H1 (cell line): ENCODE measurements around the gene TEX54. TPM values are rescaled to one million over a fixed set of nuclear protein-coding genes. Genes with fewer than 3 reads are reported as not detected.

Experiments
- CTCF ChIA-PET: fragments of 300-600 bp; sonication (Branson Sonifier 250); formaldehyde crosslinking; loops from one replicate; lab custom pipeline; 2021; ENCODE audit not compliant: partially characterized antibody; lab: Charles Lee
- POLR2A ChIA-PET: fragments of 300-600 bp; sonication (Branson Sonifier 250); formaldehyde crosslinking; loops from one replicate; lab custom pipeline; 2021; ENCODE audit warnings: inconsistent platforms; ENCODE audit not compliant: partially characterized antibody; lab: Charles Lee
- DNase-seq, 2 experiments: peaks; one replicate each; pipeline versions ENCODE4 v3.0.0 to v3.0.0-alpha.2; 2010 to 2022; ENCODE audit warnings: low spot score in 2 of 2, low read depth in 1 of 2, mixed read lengths in 1 of 2
- FAIRE-seq: peaks from 2 replicates; lab custom pipeline; 2011; peaks lifted over from hg19 to GRCh38; lab: Jason Lieb, UNC
- H2AFZ ChIP-seq: 2 replicates; pipeline ENCODE4 v1.8.1; 2012; ENCODE audit warnings: low read length, inconsistent platforms
- H2AK5ac ChIP-seq: 2 replicates; pipeline ENCODE4 v1.6.1; 2013; ENCODE audit warnings: low read depth, low read length
- H2BK120ac ChIP-seq: replicated peaks from 2 replicates; pipeline ENCODE3; 2013; ENCODE audit warnings: low read depth, low read length, inconsistent platforms
- H2BK12ac ChIP-seq: 2 replicates; pipeline ENCODE4 v1.6.1; 2013; ENCODE audit warnings: low read depth, low read length
- H2BK15ac ChIP-seq: 2 replicates; pipeline ENCODE4 v1.6.1; 2013; ENCODE audit warnings: low read length
- H2BK20ac ChIP-seq: 2 replicates; pipeline ENCODE4 v1.6.1; 2013; ENCODE audit warnings: low read length
- H2BK5ac ChIP-seq: 2 replicates; pipeline ENCODE4 v1.6.1; 2013; ENCODE audit warnings: low read depth, low read length
- H3K14ac ChIP-seq: 2 replicates; pipeline ENCODE4 v1.6.1; 2013; ENCODE audit warnings: inconsistent platforms; ENCODE audit not compliant: insufficient read length
- H3K18ac ChIP-seq: 2 replicates; pipeline ENCODE4 v1.6.1; 2013; ENCODE audit warnings: low read length; ENCODE audit errors: extremely low read depth
- H3K23ac ChIP-seq: 2 replicates; pipeline ENCODE4 v1.6.1; 2013; ENCODE audit warnings: inconsistent platforms; ENCODE audit not compliant: insufficient read length
- H3K23me2 ChIP-seq: 2 replicates; pipeline ENCODE4 v1.6.1; 2013; ENCODE audit warnings: low read depth, low read length
- H3K27ac ChIP-seq: 2 replicates; pipeline ENCODE4 v1.6.1; 2011; ENCODE audit warnings: low read depth, low read length, inconsistent platforms
- H3K27me3 ChIP-seq, 4 experiments: replicated peaks in 1 of 4; 1 replicate in 1 of 4; 2 replicates in 3 of 4; pipeline versions ENCODE4 v1.6.1 to v1.8.1; 2011 to 2013; ENCODE audit warnings: low read length in 3 of 4, mild to moderate bottlenecking in 3 of 4, inconsistent platforms in 2 of 4, mixed read lengths in 2 of 4, moderate library complexity in 1 of 4; ENCODE audit not compliant: control insufficient read depth in 3 of 4, insufficient read depth in 3 of 4; ENCODE audit errors: extremely low read depth in 1 of 4
- H3K36me3 ChIP-seq, 4 experiments: 2 replicates each; pipeline versions ENCODE4 v1.6.1 to v1.8.1; 2011 to 2013; ENCODE audit warnings: mild to moderate bottlenecking in 4 of 4, low read length in 3 of 4, moderate library complexity in 2 of 4, control low read depth in 1 of 4, inconsistent platforms in 1 of 4; ENCODE audit not compliant: insufficient read depth in 4 of 4, control insufficient read depth in 2 of 4
- H3K4ac ChIP-seq: replicated peaks from 2 replicates; pipeline ENCODE3; 2013; ENCODE audit warnings: low read length, low read depth, mixed read lengths, inconsistent platforms; ENCODE audit not compliant: insufficient read length
- H3K4me1 ChIP-seq, 4 experiments: replicated peaks in 1 of 4; 1 replicate in 1 of 4; 2 replicates in 3 of 4; pipeline versions ENCODE4 v1.6.1 to v1.8.1; 2011 to 2013; ENCODE audit warnings: low read length in 3 of 4, inconsistent platforms in 2 of 4, mixed read lengths in 1 of 4; ENCODE audit not compliant: insufficient read depth in 4 of 4, control insufficient read depth in 3 of 4
- H3K4me2 ChIP-seq, 2 experiments: 2 replicates each; pipeline versions ENCODE4 v1.6.1 to v1.8.1; 2011 to 2013; ENCODE audit warnings: low read depth in 2 of 2, low read length in 2 of 2, control low read depth in 1 of 2, inconsistent platforms in 1 of 2, mild to moderate bottlenecking in 1 of 2; ENCODE audit not compliant: insufficient read depth in 1 of 2
- H3K4me3 ChIP-seq, 4 experiments: fragments of 200-600, 300-600 bp in 1 of 4; sonication (generic), shearing (Covaris generic), sonication (Bioruptor Twin) in 1 of 4; 2 replicates each; pipeline versions ENCODE4 v1.5.1 to v1.8.1; 2011 to 2016; ENCODE audit warnings: low read length in 4 of 4, low read depth in 3 of 4, control low read depth in 2 of 4, inconsistent platforms in 2 of 4, mild to moderate bottlenecking in 2 of 4, mixed read lengths in 1 of 4, moderate library complexity in 1 of 4; ENCODE audit not compliant: insufficient read depth in 2 of 4; ENCODE audit errors: extremely low read depth in 1 of 4
- H3K56ac ChIP-seq: replicated peaks from 2 replicates; pipeline ENCODE3; 2013; ENCODE audit warnings: low read depth, mild to moderate bottlenecking, mixed read lengths, low read length, inconsistent platforms; ENCODE audit not compliant: insufficient read length
- H3K79me1 ChIP-seq: 2 replicates; pipeline ENCODE4 v1.6.1; 2013; ENCODE audit warnings: low read depth, low read length, control low read depth
- H3K79me2 ChIP-seq, 2 experiments: 2 replicates each; pipeline versions ENCODE4 v1.6.1 to v1.8.1; 2012 to 2013; ENCODE audit warnings: low read length in 2 of 2, mild to moderate bottlenecking in 2 of 2, inconsistent platforms in 1 of 2; ENCODE audit not compliant: insufficient read depth in 2 of 2, control insufficient read depth in 1 of 2
- H3K9ac ChIP-seq, 4 experiments: replicated peaks in 1 of 4; 1 replicate in 1 of 4; 2 replicates in 3 of 4; pipeline versions ENCODE4 v1.6.1 to v1.8.1; 2011 to 2013; ENCODE audit warnings: low read depth in 3 of 4, low read length in 3 of 4, control low read depth in 2 of 4, mild to moderate bottlenecking in 2 of 4, moderate library complexity in 2 of 4, inconsistent platforms in 1 of 4; ENCODE audit errors: extremely low read depth in 1 of 4
- H3K9me3 ChIP-seq, 2 experiments: 2 replicates each; pipeline versions ENCODE4 v1.6.1 to v1.8.1; 2012 to 2013; ENCODE audit warnings: mild to moderate bottlenecking in 2 of 2, moderate library complexity in 2 of 2, control low read depth in 1 of 2, inconsistent platforms in 1 of 2, low read depth in 1 of 2, low read length in 1 of 2, mixed read lengths in 1 of 2; ENCODE audit not compliant: insufficient read depth in 2 of 2
- H4K20me1 ChIP-seq, 2 experiments: replicated peaks in 1 of 2; 2 replicates each; pipeline versions ENCODE3 to v1.8.1; 2011 to 2013; ENCODE audit warnings: inconsistent platforms in 2 of 2, low read length in 2 of 2, mild to moderate bottlenecking in 1 of 2; ENCODE audit not compliant: insufficient read depth in 2 of 2, control insufficient read depth in 1 of 2
- H4K5ac ChIP-seq: 2 replicates; pipeline ENCODE4 v1.6.1; 2013; ENCODE audit warnings: low read length, low read depth, mixed read lengths, inconsistent platforms; ENCODE audit not compliant: insufficient read length
- H4K8ac ChIP-seq: 2 replicates; pipeline ENCODE4 v1.8.0; 2013; ENCODE audit warnings: mild to moderate bottlenecking, moderate library complexity, low read length, inconsistent platforms; ENCODE audit not compliant: insufficient read depth; ENCODE audit errors: extremely low read depth
- H4K91ac ChIP-seq: replicated peaks from 2 replicates; pipeline ENCODE3; 2013; ENCODE audit warnings: low read length, mixed read lengths, inconsistent platforms; ENCODE audit not compliant: insufficient read length
- BRCA1 ChIP-seq: IDR thresholded peaks from 2 replicates; pipeline ENCODE4 v1.6.1; 2012; ENCODE audit warnings: low read depth, low read length, improper control_type of control experiment
- WGBS, 2 experiments: shearing (Covaris generic) in 1 of 2; methylation state at CpG; one replicate each; pipeline versions ENCODE4 v1.1.6 to v1.1.7; 2013 to 2015; ENCODE audit warnings: low lambda C conversion rate in 2 of 2, mixed read lengths in 2 of 2, inconsistent platforms in 1 of 2, low coverage in 1 of 2, missing lambda C conversion rate in 1 of 2; ENCODE audit not compliant: insufficient replicate concordance in 2 of 2, insufficient coverage in 1 of 2, insufficient read length in 1 of 2; ENCODE audit errors: extremely low coverage in 1 of 2, missing lambda C conversion rate in 1 of 2; 5-methylcytosine and 5-hydroxymethylcytosine counted together
- polyA plus RNA-seq, 7 experiments: library from polyadenylated mRNA; depleted of rRNA in 3 of 7; stranded (reverse) in 5 of 7; unstranded in 2 of 7; fragments of >200 nt in 5 of 7; fragments of 200-250 nt in 2 of 7; gene quantifications; 1 replicate in 5 of 7; 2 replicates in 1 of 7; 4 replicates in 1 of 7; pipeline versions ENCODE4 v1.2.1 to v1.2.3, GENCODE V29; 2011 to 2013; ENCODE audit warnings: missing spikeins in 2 of 7, mixed read lengths in 2 of 7
- total RNA-seq: library from RNA; stranded (reverse); fragmentation: NEBNext Ultra II Directional; extraction: Animal tissue kit (Norgen Biotek cat#: 25700); gene quantifications from 2 replicates; pipeline ENCODE4 v1.2.1, GENCODE V29; 2021

TEX54 gene
- total and polyA plus RNA-seq, 2 of the 8 experiments (the other 6 are each of a cell fraction or from before 2014, with no cell fraction given) = 1.2 TPM; not detected in 1

GRCh38 chr11:62789576-62789975, 43.1 kb downstream of the TEX54 start:
- no peak overlapping the region for H2BK12ac ChIP-seq
- H3K4me2 ChIP-seq = no peak overlapping the region; a peak in 1 of 4 replicates
- H4K8ac ChIP-seq = no peak overlapping the region
- H3K27ac ChIP-seq = no peak overlapping the region
- no peak overlapping the region for H2AK5ac ChIP-seq
- H3K56ac ChIP-seq = no peak overlapping the region
- H3K4me1 ChIP-seq = peaks cover 0 to 7% (median 4%) of the 10 kb centered on the region in 4 experiments; a peak in 5 of 7 replicates
- H3K14ac ChIP-seq = no peak overlapping the region
- FAIRE-seq (no peak), DNase-seq (no peak)
- H2BK15ac ChIP-seq = no peak overlapping the region
- ChIA-PET POLR2A (interaction anchor here (0.6 to 15.9 kb wide), 23 partner anchors 14 to 198 kb away, joined by 3 to 251 read pairs (median 6); partner anchors contain the start of genes HNRNPUL2, LBHD1, NXF1 and SLC3A2), CTCF (interaction anchor here (0.8 to 6.4 kb wide), 9 partner anchors 11 to 134 kb away, joined by 3 to 94 read pairs (median 6); partner anchors contain the start of genes HNRNPUL2, TAF6L and TTC9C)
- WGBS, 2 experiments = 89% methylated on average over 3 of the region's 3 CpGs; no CpG with 5 or more reads in 1 of the 2 experiments
- no peaks in the 10 kb centered on the region for H3K27me3 ChIP-seq
- H2BK5ac ChIP-seq = no peak overlapping the region
- H3K36me3 ChIP-seq = peaks cover 2 to 24% (median 11%) of the 10 kb centered on the region in 4 experiments; a peak in 7 of 8 replicates
- H4K20me1 ChIP-seq = peaks cover 0 to 3% of the 10 kb centered on the region in 2 experiments
- H3K9me3 ChIP-seq = no peaks in the 10 kb centered on the region
- no peak overlapping the region for H3K9ac ChIP-seq
- TF ChIP-seq BRCA1 = no peak
- H4K5ac ChIP-seq = no peak overlapping the region
- no peak overlapping the region for H3K23ac ChIP-seq
- no peaks in the 10 kb centered on the region; the same call in 1 of the 2 replicates for H3K23me2 ChIP-seq
- H3K4me3 ChIP-seq = no peak overlapping the region
- H3K79me1 ChIP-seq = peaks cover 7% of the 10 kb centered on the region; the same call in 1 of the 2 replicates
- no peak overlapping the region for H2BK120ac ChIP-seq
- no peak overlapping the region for H4K91ac ChIP-seq
- peaks cover 0 to 33% of the 10 kb centered on the region in 2 experiments; a peak in 2 of 4 replicates for H3K79me2 ChIP-seq
- H2BK20ac ChIP-seq = no peak overlapping the region
- H2AFZ ChIP-seq = no peak overlapping the region
- no peak overlapping the region for H3K4ac ChIP-seq
- H3K18ac ChIP-seq = no peak overlapping the region
